ENCODE results near the gene TRABD.
"Not testable (repeated sequence)": the region's sequence is repeated elsewhere in the genome, so short reads cannot be mapped to it uniquely, and the experiment has no call there.

The TRABD gene, protein sequence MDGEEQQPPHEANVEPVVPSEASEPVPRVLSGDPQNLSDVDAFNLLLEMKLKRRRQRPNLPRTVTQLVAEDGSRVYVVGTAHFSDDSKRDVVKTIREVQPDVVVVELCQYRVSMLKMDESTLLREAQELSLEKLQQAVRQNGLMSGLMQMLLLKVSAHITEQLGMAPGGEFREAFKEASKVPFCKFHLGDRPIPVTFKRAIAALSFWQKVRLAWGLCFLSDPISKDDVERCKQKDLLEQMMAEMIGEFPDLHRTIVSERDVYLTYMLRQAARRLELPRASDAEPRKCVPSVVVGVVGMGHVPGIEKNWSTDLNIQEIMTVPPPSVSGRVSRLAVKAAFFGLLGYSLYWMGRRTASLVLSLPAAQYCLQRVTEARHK

DNA sequence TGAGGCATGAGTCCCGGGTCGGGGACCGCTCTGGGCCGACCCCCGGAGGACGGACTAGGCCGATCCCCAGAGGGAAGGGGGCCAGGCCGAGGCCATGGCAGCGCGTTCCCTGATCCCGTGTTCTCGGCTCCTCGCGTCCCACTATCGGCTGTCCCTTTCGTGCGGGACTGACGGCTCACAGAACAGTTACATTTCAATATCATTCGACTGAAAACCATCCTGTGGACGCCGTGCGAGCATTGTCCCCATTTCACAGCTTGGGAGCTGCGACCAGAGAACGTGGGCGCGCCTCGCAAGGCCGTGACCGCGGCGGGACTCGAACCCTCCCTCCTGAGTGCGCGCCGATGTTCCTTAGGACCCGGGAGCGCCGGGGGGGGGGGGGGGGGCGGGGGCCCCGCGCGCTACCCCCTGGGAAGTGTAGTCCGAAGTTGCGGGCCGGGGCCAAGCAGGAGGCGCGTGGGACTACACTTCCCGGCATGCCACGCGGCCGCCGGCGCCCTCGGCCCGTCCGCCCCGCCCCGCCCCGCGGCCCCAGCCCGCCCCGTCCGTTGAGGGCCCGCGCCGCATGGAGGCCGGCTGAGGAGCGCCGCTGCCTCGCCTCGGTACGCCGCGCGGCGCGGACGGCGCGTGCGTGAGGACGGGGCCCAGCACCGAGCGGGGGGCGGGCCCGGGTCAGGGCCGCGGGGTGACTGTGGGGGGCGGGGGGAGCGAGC is at the start of gene TRABD:
TSS of gene TRABD (plus strand) at position 539 of the 713 bp plus-strand sequence. CDS start 7,148 bp downstream, outside the sequence.
- no peak for FAIRE-seq

- no peak for FAIRE-seq
Measured at GRCh38 chr22:50136581-50137015, 49.1 kb upstream of the TRABD start.

DNA sequence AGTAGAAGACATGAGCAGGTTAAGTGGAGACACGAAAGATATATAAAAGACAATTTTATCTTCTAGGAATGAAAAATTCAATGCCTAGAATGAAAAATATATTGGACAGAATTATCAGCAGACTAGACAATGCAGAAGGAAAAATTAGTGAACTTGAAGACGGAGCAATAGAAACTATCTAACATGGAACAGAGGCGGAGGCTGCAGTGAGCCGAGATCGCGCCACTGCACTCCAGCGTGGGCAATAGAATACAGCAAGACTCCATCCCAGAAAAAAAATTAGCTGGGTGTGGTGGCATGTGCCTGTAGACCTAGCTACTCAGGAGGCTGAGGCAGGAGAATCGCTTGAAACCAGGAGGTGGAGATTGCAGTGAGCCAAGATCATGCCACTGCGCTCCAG is 48.4 kb upstream of the TRABD start:
- not testable (repeated sequence) for FAIRE-seq

- no peak for FAIRE-seq
Measured at GRCh38 chr22:50138041-50138440, 47.7 kb upstream of the TRABD start.

DNA sequence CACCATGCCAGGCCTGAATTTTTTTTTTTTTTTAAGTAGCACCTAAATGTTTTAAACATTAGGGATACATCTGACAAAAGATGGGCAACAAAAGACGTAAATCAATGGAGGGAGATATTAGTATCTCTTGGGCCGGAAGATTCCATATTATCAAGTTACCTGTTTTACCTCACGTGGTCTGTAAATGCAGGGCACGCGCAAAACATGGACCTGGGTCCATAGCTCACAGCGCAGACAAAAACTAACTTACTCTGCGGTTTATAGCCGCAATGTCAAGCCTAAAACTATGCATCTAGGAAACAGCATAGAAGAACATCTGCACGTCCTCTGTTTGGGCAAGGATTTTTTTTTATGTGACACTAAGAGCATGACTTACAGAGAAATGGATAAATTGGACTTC is 46.7 kb upstream of the TRABD start:
- no peak for FAIRE-seq

GRCh38 chr22:50139843-50140415 is 45.8 kb upstream of the TRABD start:
- no peak for FAIRE-seq

DNA sequence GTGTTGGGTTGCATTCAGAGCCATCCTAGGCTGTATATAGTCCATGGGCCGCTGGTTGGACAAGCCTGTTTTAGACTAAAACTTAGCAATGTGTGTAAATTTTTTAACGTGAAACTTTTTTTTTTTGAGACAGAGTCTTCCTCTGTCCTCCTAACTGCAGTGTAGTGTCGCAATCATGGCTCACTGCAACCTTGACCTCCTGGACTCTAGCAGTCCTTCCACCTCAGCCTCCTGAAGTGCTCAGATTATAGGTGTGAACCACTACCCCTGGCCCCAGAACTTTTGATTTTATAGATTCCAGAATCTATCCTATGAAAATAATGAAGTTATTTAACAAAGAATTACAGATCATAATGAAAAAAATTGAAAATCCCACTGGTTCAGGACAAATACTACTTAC is 45.1 kb upstream of the TRABD start:
- no peak for FAIRE-seq

DNA sequence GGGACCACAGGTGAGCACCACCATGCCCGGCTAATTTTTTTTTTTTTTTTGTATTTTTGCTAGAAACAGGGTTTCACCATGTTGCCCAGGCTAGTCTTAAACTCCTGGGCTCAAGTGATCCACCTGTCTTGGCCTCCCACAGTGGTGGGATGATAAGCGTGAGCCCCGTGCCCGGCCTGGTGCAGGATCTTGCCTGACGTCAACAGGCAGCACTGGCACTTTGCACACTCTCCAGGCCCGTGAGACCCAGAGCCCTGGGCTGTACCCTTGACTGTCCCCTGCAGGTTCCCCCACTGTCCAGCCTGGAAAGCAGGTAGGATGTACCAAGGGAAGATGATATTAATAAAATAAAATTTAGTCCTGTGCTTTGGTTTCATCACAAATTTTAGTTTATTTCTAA is 44.3 kb upstream of the TRABD start:
- FAIRE-seq = no peak

DNA sequence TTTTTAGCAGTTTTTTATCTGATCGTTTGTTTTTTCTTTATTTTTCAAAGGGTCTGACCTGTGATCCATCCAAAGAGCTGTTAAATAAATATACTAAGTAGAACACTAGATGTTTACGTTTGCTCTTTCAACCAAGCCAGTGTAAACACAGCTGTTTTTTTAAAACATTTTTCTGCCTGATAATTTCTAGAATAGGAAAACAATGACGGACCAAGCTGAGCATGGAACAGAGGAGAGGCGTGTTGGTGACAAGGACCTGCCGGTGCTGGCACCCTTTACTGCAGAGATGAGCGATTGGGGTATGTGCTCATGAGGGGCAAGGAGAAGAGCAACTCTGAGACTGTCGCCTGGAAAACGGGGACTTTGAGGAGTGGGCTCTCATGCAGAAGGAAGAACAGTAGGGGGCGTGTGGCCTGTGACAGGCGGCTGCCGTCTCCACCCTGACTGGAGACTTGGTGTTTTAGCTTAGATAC is 43.8 kb upstream of the TRABD start:
- FAIRE-seq = no peak

DNA sequence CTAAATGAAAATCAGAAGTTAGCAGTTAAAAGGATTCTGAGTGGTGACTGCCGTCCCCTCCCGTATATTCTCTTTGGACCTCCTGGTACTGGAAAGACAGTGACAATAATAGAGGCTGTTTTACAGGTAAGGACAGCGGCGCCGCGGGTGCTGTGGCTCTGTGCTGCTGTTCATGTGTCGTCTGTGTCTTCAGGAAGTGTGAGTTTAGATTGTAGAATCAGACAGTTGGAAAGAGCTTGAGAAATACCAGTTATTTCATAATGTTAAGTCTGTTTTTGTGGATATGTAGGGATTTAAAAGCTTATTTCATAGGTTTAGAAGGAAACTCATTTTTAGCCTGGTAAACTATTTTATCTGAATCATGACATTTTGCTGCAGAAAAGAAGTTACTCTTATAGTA is 42.6 kb upstream of the TRABD start:
- FAIRE-seq = no peak

DNA sequence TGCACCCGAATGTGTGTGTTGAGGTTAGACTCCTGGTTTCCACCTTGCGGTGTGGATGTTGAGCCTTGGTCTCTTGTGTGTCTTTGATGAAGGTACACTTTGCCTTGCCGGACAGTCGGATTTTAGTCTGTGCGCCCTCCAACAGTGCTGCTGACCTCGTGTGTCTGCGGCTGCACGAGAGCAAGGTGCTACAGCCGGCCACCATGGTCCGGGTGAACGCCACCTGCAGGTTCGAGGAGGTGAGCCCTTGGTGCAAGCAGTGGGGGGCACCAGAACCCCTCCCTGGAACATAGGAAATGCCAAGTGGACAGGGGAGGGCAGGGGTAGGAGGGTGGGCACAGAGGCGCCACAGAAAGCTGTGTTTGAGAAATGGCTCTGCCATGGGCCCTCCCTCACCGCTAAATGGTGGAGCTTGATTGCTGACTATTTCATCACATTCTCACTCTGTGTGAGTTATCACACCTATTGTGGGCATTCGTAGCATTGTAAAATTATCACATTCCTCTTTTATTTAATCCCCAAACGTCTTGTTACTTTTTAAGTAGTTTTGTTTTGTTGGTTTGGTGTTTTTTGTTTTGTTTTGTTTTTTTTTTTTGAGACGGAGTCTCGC is 41.6 kb upstream of the TRABD start:
- no peak for FAIRE-seq

DNA sequence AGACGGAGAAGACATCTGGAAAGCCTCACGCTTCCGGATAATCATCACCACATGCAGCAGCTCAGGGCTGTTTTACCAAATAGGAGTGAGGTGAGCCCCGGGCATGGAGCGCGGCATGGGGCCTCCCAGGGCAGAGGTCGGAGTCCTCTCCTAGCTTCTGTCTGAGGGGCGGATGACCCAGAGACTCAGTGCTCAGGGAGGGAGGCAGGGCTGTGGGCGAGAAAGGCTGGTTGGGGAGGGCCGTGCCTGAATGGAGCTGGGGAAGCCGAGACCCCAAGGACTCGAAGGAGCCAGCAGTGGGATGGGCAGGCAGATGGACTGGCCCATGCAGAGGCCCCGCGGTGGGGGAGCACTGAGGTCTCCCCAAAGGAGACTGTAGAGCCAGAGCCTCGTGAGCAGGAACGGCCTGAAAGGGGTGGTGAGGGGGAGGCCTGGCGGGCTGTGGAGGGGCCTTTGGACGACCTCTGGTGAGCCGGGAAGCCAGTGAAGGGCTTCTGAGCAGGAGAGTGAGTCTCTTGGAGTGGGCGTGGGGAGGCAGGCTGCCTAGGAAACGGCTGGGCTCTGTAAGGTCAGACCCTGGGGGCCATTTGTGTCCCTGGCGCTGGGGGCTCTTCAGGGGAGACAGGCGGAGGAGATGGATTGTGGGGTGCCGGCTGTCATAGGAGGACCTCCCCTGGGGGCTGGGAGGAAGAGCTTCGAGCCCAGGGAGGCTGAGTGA is 39.8 kb upstream of the TRABD start:
- no peak for FAIRE-seq

- no peak for FAIRE-seq
Measured at GRCh38 chr22:50146439-50147238, 39.1 kb upstream of the TRABD start.

GRCh38 chr22:50147258-50148165 is 38.2 kb upstream of the TRABD start:
- FAIRE-seq = not testable (repeated sequence)

GRCh38 chr22:50148166-50148500 is 37.6 kb upstream of the TRABD start:
- no peak for FAIRE-seq

- no peak for FAIRE-seq
Measured at GRCh38 chr22:50148991-50149721, 36.6 kb upstream of the TRABD start.

GRCh38 chr22:50150161-50151129 is 35.3 kb upstream of the TRABD start:
- no peak for FAIRE-seq
